OCI-LY1 (cell line): ENCODE measurements around the gene WDR11.

Experiments
- H2AFZ ChIP-seq: fragments of 200-600 bp; sonication (generic), shearing (Covaris generic); 2 replicates; pipeline ENCODE4 v1.6.0; 2014; ENCODE audit warnings: antibody characterized with exemption, mild to moderate bottlenecking, low read length
- H3F3A ChIP-seq: fragments of 200-600 bp; sonication (generic), shearing (Covaris generic); 2 replicates; pipeline ENCODE4 v1.6.0; 2014; ENCODE audit warnings: mild to moderate bottlenecking, antibody characterized with exemption, low read length, moderate library complexity; ENCODE audit not compliant: insufficient read depth
- H3K27ac ChIP-seq: fragments of 200-600 bp; sonication (generic); 2 replicates; pipeline ENCODE4 v1.5.1; 2014; ENCODE audit warnings: low read length, mixed run types, mild to moderate bottlenecking, low read depth; ENCODE audit not compliant: poor library complexity, severe bottlenecking
- H3K27me3 ChIP-seq: fragments of 200-600 bp; sonication (generic); 2 replicates; pipeline ENCODE4 v1.6.0; 2014; ENCODE audit warnings: antibody characterized with exemption, mild to moderate bottlenecking, low read length, moderate library complexity; ENCODE audit not compliant: insufficient read depth
- H3K36me3 ChIP-seq: fragments of 200-600 bp; sonication (generic); 2 replicates; pipeline ENCODE4 v1.6.1; 2014; ENCODE audit warnings: mild to moderate bottlenecking, antibody characterized with exemption, low read length, moderate library complexity, mixed read lengths; ENCODE audit not compliant: insufficient read depth
- H3K4me1 ChIP-seq: fragments of 200-600 bp; sonication (generic); 2 replicates; pipeline ENCODE4 v1.5.1; 2014; ENCODE audit warnings: mild to moderate bottlenecking, low read length, moderate library complexity; ENCODE audit not compliant: insufficient read depth, severe bottlenecking
- H3K4me2 ChIP-seq: fragments of 200-600 bp; sonication (generic), shearing (Covaris generic); 2 replicates; pipeline ENCODE4 v1.6.1; 2014; ENCODE audit warnings: low read length
- H3K4me3 ChIP-seq: fragments of 200-600 bp; sonication (generic); 2 replicates; pipeline ENCODE4 v1.5.1; 2014; ENCODE audit warnings: low read length, low read depth, mild to moderate bottlenecking, mixed read lengths; ENCODE audit not compliant: poor library complexity, severe bottlenecking
- H3K79me2 ChIP-seq: fragments of 200-600 bp; shearing (Covaris generic); 2 replicates; pipeline ENCODE4 v1.6.1; 2016; ENCODE audit warnings: mixed run types, low read length, mixed read lengths; ENCODE audit not compliant: insufficient read depth
- H3K9ac ChIP-seq: fragments of 200-600 bp; sonication (generic), shearing (Covaris generic); 2 replicates; pipeline ENCODE4 v1.6.1; 2014; ENCODE audit warnings: mild to moderate bottlenecking, low read length, mixed read lengths
- H3K9me2 ChIP-seq: fragments of 200-600 bp; sonication (generic), shearing (Covaris generic); 2 replicates; pipeline ENCODE4 v1.6.1; 2014; ENCODE audit warnings: low read depth, mild to moderate bottlenecking, low read length, mixed read lengths
- H3K9me3 ChIP-seq: fragments of 200-600 bp; shearing (Covaris generic); 2 replicates; pipeline ENCODE4 v1.6.1; 2014; ENCODE audit warnings: low read length, mixed read lengths
- H4K20me1 ChIP-seq: fragments of 200-600 bp; sonication (generic), shearing (Covaris generic); 2 replicates; pipeline ENCODE4 v1.6.0; 2016; ENCODE audit warnings: mild to moderate bottlenecking, low read length; ENCODE audit not compliant: insufficient read depth
- EZH2 ChIP-seq: fragments of 200-600 bp; sonication (generic), shearing (Covaris generic); IDR thresholded peaks from 2 replicates; pipeline ENCODE4 v1.8.0; 2017; ENCODE audit warnings: borderline replicate concordance, mixed run types, mild to moderate bottlenecking, antibody characterized with exemption, low read length, moderate library complexity, mixed read lengths
- TF ChIP-seq, protein P1 (sequence below): fragments of 200-600 bp; sonication (generic), shearing (Covaris generic); IDR thresholded peaks from 2 replicates; pipeline ENCODE4 v1.5.1; 2017; ENCODE audit warnings: mild to moderate bottlenecking, antibody characterized with exemption, low read length, moderate library complexity, mixed read lengths

The WDR11 gene

DNA sequence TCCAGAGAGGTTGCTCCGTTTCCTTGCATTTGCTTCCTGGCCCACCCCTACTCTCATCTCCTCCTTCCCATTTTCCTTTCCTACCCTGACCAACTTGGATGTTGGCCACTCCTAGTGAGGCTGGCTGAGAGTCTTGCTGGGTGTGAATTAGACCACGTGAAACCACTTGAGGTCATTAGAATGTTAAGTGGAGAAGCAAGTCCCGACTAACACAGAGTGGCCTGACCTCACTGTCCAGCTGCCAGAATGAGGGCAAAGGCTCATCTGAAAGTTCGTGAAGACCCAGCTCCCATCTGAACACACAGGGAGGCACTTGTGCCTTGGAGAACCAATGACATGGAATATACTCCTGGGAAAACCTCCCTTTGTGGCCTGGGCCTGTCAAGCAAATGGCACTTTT lies 80.8 kb downstream of the WDR11 start:
- no peak for TF ChIP-seq EZH2
- TF ChIP-seq, protein P1, sequence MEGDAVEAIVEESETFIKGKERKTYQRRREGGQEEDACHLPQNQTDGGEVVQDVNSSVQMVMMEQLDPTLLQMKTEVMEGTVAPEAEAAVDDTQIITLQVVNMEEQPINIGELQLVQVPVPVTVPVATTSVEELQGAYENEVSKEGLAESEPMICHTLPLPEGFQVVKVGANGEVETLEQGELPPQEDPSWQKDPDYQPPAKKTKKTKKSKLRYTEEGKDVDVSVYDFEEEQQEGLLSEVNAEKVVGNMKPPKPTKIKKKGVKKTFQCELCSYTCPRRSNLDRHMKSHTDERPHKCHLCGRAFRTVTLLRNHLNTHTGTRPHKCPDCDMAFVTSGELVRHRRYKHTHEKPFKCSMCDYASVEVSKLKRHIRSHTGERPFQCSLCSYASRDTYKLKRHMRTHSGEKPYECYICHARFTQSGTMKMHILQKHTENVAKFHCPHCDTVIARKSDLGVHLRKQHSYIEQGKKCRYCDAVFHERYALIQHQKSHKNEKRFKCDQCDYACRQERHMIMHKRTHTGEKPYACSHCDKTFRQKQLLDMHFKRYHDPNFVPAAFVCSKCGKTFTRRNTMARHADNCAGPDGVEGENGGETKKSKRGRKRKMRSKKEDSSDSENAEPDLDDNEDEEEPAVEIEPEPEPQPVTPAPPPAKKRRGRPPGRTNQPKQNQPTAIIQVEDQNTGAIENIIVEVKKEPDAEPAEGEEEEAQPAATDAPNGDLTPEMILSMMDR, result no peak
- Histone ChIP-seq H3K4me3 (no peak overlapping the region), H3K27me3 (peaks cover 8% of the 10 kb centered on the region; the same call in 1 of the 2 replicates), H3K9me3 (no peaks in the 10 kb centered on the region), H3K36me3 (no peaks in the 10 kb centered on the region), H3K9me2 (no peaks in the 10 kb centered on the region), H2AFZ (no peak overlapping the region), H3K4me1 (no peaks in the 10 kb centered on the region), H3F3A (no peaks in the 10 kb centered on the region), H3K4me2 (no peak overlapping the region), H3K27ac (no peak overlapping the region), H3K79me2 (no peaks in the 10 kb centered on the region), H4K20me1 (no peaks in the 10 kb centered on the region), H3K9ac (no peak overlapping the region)

DNA sequence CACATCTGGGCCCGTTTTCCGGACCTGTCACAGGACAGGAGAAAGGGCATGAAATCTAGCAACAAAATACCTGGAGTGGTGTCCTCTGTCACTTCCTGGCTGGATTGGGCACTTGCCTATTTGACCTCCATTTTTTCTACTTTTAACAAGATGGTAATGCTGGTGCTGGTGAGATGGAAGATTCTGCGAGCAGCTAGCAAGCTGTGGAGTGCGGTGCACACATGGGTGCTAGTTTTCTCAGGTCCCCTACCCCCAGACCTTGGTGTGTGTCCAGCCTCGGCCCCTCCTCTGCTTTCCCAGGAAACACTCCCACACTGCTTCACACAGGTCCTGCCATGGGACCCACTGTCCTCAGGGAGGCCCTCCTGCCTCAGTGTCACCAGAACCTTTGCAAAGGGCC lies 87.7 kb downstream of the WDR11 start:
- no peaks in the 10 kb centered on the region for H3K4me1 ChIP-seq
- H3K9me3 ChIP-seq, result no peaks in the 10 kb centered on the region
- no peak for TF ChIP-seq EZH2
- TF ChIP-seq, protein P1, result no peak
- no peak overlapping the region for H2AFZ ChIP-seq
- no peaks in the 10 kb centered on the region for H3K36me3 ChIP-seq
- H3K27ac ChIP-seq, result no peak overlapping the region
- no peak overlapping the region for H3K9ac ChIP-seq
- H3K27me3 ChIP-seq, result no peaks in the 10 kb centered on the region
- no peaks in the 10 kb centered on the region for H3K79me2 ChIP-seq
- no peaks in the 10 kb centered on the region for H3F3A ChIP-seq
- H3K4me3 ChIP-seq, result no peak overlapping the region
- no peaks in the 10 kb centered on the region for H3K9me2 ChIP-seq
- no peak overlapping the region for H3K4me2 ChIP-seq
- H4K20me1 ChIP-seq, result no peaks in the 10 kb centered on the region

DNA sequence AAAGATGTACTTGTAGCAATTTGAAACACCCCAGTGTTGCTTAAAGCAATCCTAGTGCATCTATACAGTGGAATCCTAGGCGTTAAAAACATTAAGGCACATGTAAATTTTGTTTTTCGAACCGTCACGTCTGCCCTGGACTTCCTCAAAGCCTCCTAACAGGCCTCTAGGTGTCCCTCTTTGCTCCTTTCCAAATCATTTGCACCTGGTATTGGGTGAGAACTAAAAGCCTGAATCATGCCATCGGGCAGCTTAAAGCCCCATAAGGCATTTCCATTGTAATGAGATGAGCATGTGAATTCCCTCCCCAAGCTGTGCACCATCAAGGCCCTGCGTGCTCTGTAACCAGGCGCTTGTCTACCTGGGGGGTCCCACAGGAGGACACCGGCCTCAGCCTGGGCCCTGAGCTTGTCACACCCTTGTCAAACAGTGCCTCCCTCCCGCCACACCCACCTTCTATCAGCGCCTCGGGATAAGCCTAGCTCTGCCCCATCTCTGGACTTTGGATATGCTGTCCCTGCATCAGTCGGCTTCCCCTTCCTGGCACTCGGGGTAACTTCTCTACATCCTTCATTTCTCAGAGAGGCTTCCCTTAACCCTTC lies 89.2 kb downstream of the WDR11 start:
- Histone ChIP-seq H3K4me2 (no peak overlapping the region), H3K79me2 (no peaks in the 10 kb centered on the region), H3K27ac (no peak overlapping the region), H3F3A (no peaks in the 10 kb centered on the region), H4K20me1 (no peaks in the 10 kb centered on the region), H3K9me3 (no peaks in the 10 kb centered on the region), H2AFZ (no peak overlapping the region), H3K4me1 (no peaks in the 10 kb centered on the region), H3K9ac (no peak overlapping the region), H3K36me3 (no peaks in the 10 kb centered on the region), H3K27me3 (no peaks in the 10 kb centered on the region), H3K4me3 (no peak overlapping the region), H3K9me2 (no peaks in the 10 kb centered on the region)
- TF ChIP-seq, protein P1, result no peak
- TF ChIP-seq EZH2, result no peak
